ENCODE data around the gene CDC42EP2.

CDC42EP2 gene

DNA sequence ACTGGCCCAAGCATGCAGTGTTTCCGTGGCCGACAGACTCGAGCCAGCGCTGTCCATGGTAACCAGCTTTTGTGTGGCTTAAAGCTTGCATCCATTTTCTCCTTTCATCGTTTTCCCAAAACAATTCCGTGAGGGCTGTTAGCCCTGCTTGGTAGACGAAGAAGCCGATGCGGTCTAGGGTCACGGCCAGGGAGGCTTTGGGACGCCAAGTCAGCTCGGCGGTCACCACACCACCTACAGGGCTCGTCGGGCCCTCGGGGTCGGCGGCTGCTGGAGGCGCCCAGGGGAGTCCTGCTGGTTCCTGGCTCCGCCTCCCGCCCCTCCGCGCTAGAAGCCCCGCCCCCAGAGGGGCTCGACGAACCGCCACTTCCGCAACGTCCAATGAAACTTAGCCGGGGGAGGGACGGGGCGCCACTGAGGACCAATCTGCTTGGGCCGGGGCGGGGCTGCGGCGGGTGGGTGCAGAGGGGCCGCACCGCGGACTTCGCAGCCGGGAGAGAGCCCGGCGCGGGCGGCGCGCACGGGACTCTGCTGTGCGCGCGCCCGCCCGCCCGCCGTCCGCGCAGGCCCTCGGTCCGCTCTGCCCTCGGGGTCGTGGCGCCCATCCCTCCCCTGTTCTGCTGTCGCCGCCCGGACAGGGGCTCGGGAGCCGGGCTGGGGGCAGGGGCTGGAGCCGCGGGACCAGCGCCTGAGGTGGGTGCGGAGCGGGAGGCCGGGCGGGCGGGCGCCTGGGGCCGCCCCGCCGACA, 39.8 kb downstream of the CDC42EP2 start, which contains the start of gene TIGD3:
TIGD3 (plus strand) TSS at position 487 of the 748 bp plus-strand sequence. CDS start 1,058 bp downstream, outside the sequence.
- peak within 1 kb of the TSS; percentile 62 to 84 (median 68) for H3K4me3 ChIP-seq (ENCODE audit: control insufficient read depth in 1 of 7, extremely low read depth in 1 of 7, insufficient read depth in 4 of 7, low read depth in 2 of 7, low read length in 6 of 7)
- 0% methylated on average over 59 of the region's 79 CpGs for WGBS (ENCODE audit: insufficient coverage)
- peaks cover 5 to 34% (median 23%) of the 10 kb centered on the region in 4 experiments for H3K36me3 ChIP-seq (ENCODE audit: control insufficient read depth in 4 of 4, insufficient read depth in 4 of 4, low read length in 3 of 4)
- POLR2A ChIA-PET: interaction anchor here (0.7 to 1.0 kb wide), 3 partner anchors 71 to 146 kb away, joined by 3 to 4 read pairs (median 3); no protein-coding TSS in a partner anchor
- no peaks in the 10 kb centered on the region for H3K9me3 ChIP-seq (ENCODE audit: control extremely low read depth in 1 of 5, control insufficient read depth in 4 of 5, insufficient read depth in 2 of 5, low read depth in 1 of 5, low read length in 4 of 5)
- peak; percentile 95 to 98 (median 98) for DNase-seq
- H3K4me1 ChIP-seq (ENCODE audit: control extremely low read depth in 1 of 4, control insufficient read depth in 4 of 4, insufficient read depth in 4 of 4, low read length in 3 of 4): peaks cover 0 to 25% (median 23%) of the 10 kb centered on the region in 4 experiments
- CTCF ChIA-PET: interaction anchor here (0.5 to 7.9 kb wide), 7 partner anchors 7 to 256 kb away, joined by 3 to 76 read pairs (median 15); partner anchors contain the start of genes CDC42EP2 and DPF2
- peaks cover 0 to 2% (median 0%) of the 10 kb centered on the region in 5 experiments for H3K27me3 ChIP-seq (replicated peaks in 2 of 5; ENCODE audit: control insufficient read depth in 4 of 5, insufficient read depth in 5 of 5, low read length in 4 of 5)
- H3K27ac ChIP-seq (ENCODE audit: insufficient read depth in 1 of 2, low read depth in 1 of 2, low read length in 2 of 2, poor library complexity in 1 of 2, severe bottlenecking in 2 of 2): no peak within 1 kb of the TSS

DNA sequence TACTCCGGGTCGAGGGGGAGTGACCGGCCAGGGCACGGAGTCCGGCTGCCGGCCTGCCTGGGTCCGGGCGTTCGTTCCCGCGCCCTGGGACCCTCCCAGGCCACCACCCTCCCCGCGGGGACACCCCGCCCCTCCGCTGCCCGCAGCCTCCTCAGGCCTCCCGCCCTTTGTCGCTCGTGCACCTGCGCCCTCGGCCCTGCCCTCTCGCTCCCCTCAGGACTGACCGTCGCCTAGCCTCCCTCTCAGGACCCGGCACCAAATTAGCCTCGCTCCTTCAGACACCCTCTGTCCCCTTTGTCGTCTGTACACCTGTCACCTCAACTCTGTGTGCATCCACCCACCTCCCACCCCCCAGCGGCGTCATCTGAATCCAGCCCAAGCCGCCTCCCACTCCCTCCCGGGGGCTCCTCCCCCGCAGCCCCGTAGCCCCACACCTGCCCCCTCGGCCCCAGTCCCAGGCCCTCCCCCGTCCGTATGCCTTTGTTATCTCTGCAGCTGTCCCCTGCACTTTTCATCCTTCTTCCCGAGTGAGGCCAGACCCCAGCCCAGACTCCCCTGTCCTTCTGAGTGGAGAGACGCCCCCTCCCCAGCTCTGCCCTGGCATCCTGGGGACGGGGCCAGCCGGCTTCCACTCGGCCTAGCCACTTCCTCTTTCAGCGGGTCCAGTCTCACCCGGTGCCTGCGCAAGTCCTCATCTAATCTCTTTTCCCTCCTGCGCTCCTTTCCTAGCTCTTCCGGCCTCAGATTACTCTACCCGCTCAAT, 40.5 kb downstream of the CDC42EP2 start:
- Histone ChIP-seq H3K4me3 (ENCODE audit: control insufficient read depth in 1 of 7, extremely low read depth in 1 of 7, insufficient read depth in 4 of 7, low read depth in 2 of 7, low read length in 6 of 7) (peak overlapping the region; percentile 61 to 84 (median 68)), H3K4me1 (ENCODE audit: control extremely low read depth in 1 of 4, control insufficient read depth in 4 of 4, insufficient read depth in 4 of 4, low read length in 3 of 4) (peaks cover 0 to 25% (median 23%) of the 10 kb centered on the region in 4 experiments), H3K36me3 (ENCODE audit: control insufficient read depth in 4 of 4, insufficient read depth in 4 of 4, low read length in 3 of 4) (peaks cover 5 to 27% (median 20%) of the 10 kb centered on the region in 4 experiments), H3K27ac (ENCODE audit: insufficient read depth in 1 of 2, low read depth in 1 of 2, low read length in 2 of 2, poor library complexity in 1 of 2, severe bottlenecking in 2 of 2) (no peak overlapping the region), H3K9me3 (ENCODE audit: control extremely low read depth in 1 of 5, control insufficient read depth in 4 of 5, insufficient read depth in 2 of 5, low read depth in 1 of 5, low read length in 4 of 5) (no peaks in the 10 kb centered on the region), H3K27me3 (replicated peaks in 2 of 5; ENCODE audit: control insufficient read depth in 4 of 5, insufficient read depth in 5 of 5, low read length in 4 of 5) (peaks cover 0 to 2% (median 0%) of the 10 kb centered on the region in 5 experiments)
- CTCF ChIA-PET: interaction anchor here (0.8 to 2.0 kb wide), 8 partner anchors 21 to 156 kb away, joined by 3 to 5 read pairs (median 3); partner anchors contain the start of genes DPF2 and MALAT1
- WGBS (ENCODE audit: insufficient coverage): 0% methylated on average over 42 of the region's 47 CpGs
- peak; percentile 64 to 82 (median 75) for DNase-seq
- POLR2A ChIA-PET: interaction anchor here (0.7 to 1.1 kb wide), 6 partner anchors 20 to 144 kb away, joined by 3 to 5 read pairs (median 4); partner anchors contain the start of gene MALAT1

DNA sequence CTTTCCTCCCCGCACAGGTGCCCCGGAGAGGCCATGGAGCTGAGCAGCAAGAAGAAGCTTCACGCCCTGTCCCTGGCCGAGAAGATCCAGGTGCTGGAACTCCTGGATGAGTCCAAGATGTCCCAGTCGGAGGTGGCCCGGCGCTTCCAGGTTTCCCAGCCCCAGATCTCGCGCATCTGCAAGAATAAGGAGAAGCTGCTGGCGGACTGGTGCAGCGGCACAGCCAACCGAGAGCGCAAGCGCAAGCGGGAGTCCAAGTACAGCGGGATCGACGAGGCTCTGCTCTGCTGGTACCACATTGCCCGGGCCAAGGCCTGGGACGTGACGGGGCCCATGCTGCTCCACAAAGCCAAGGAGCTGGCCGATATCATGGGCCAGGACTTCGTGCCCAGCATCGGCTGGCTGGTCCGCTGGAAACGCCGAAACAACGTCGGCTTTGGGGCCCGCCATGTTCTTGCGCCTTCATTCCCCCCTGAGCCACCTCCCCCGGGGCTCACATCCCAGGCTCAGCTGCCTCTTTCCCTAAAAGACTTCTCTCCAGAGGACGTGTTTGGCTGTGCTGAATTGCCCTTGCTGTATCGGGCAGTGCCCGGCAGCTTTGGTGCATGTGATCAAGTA, 41.2 kb downstream of the CDC42EP2 start:
- DNase-seq: no peak
- no peaks in the 10 kb centered on the region for H3K9me3 ChIP-seq (ENCODE audit: control extremely low read depth in 1 of 5, control insufficient read depth in 4 of 5, insufficient read depth in 2 of 5, low read depth in 1 of 5, low read length in 4 of 5)
- peak overlapping the region in 5 of 7 experiments; percentile 29 to 84 (median 74) for H3K4me3 ChIP-seq (ENCODE audit: control insufficient read depth in 1 of 7, extremely low read depth in 1 of 7, insufficient read depth in 4 of 7, low read depth in 2 of 7, low read length in 6 of 7)
- peaks cover 0 to 2% (median 0%) of the 10 kb centered on the region in 5 experiments for H3K27me3 ChIP-seq (replicated peaks in 2 of 5; ENCODE audit: control insufficient read depth in 4 of 5, insufficient read depth in 5 of 5, low read length in 4 of 5)
- H3K4me1 ChIP-seq (ENCODE audit: control extremely low read depth in 1 of 4, control insufficient read depth in 4 of 4, insufficient read depth in 4 of 4, low read length in 3 of 4): peaks cover 0 to 25% (median 23%) of the 10 kb centered on the region in 4 experiments
- H3K36me3 ChIP-seq (ENCODE audit: control insufficient read depth in 4 of 4, insufficient read depth in 4 of 4, low read length in 3 of 4): peaks cover 5 to 20% (median 17%) of the 10 kb centered on the region in 4 experiments
- ChIA-PET POLR2A (interaction anchor here (0.7 to 1.1 kb wide), 5 partner anchors 21 to 144 kb away, joined by 3 to 5 read pairs (median 4); partner anchors contain the start of gene MALAT1), CTCF (interaction anchor here (0.6 to 2.0 kb wide), 11 partner anchors 22 to 162 kb away, joined by 3 to 5 read pairs (median 3); partner anchors contain the start of genes DPF2 and MALAT1)
- H3K27ac ChIP-seq (ENCODE audit: insufficient read depth in 1 of 2, low read depth in 1 of 2, low read length in 2 of 2, poor library complexity in 1 of 2, severe bottlenecking in 2 of 2): no peak overlapping the region
- 76% methylated on average over 35 of the region's 35 CpGs for WGBS (ENCODE audit: insufficient coverage)

DNA sequence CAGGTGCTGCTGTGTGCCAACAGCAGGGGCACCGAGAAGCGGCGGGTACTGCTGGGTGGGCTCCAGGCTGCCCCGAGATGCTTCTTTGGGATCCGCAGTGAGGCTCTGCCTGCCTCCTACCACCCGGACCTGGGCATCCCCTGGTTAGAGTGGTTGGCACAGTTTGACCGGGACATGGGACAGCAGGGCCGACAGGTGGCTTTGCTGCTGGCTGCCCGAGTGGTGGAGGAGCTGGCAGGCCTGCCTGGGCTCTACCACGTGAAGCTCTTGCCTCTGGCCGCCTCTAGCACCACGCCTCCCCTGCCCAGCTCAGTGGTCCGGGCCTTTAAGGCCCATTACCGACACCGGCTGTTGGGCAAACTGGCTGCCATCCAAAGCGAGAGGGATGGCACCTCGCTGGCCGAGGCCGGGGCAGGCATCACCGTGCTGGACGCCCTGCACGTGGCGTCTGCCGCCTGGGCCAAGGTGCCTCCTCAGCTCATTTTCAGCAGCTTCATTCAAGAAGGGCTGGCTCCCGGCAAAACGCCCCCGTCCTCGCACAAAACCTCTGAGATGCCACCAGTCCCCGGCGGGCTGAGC, 41.8 kb downstream of the CDC42EP2 start:
- H3K36me3 ChIP-seq (ENCODE audit: control insufficient read depth in 4 of 4, insufficient read depth in 4 of 4, low read length in 3 of 4): peaks cover 5 to 16% (median 14%) of the 10 kb centered on the region in 4 experiments
- CTCF ChIA-PET: interaction anchor here (0.6 to 2.0 kb wide), 10 partner anchors 22 to 161 kb away, joined by 3 to 5 read pairs (median 3); partner anchors contain the start of genes DPF2 and MALAT1
- peaks cover 0 to 26% (median 24%) of the 10 kb centered on the region in 4 experiments for H3K4me1 ChIP-seq (ENCODE audit: control extremely low read depth in 1 of 4, control insufficient read depth in 4 of 4, insufficient read depth in 4 of 4, low read length in 3 of 4)
- 97% methylated on average over 30 of the region's 30 CpGs for WGBS (ENCODE audit: insufficient coverage)
- H3K9me3 ChIP-seq (ENCODE audit: control extremely low read depth in 1 of 5, control insufficient read depth in 4 of 5, insufficient read depth in 2 of 5, low read depth in 1 of 5, low read length in 4 of 5): no peaks in the 10 kb centered on the region
- H3K4me3 ChIP-seq (ENCODE audit: control insufficient read depth in 1 of 7, extremely low read depth in 1 of 7, insufficient read depth in 4 of 7, low read depth in 2 of 7, low read length in 6 of 7): peak overlapping the region in 1 of 7 experiments; percentile 74
- peaks cover 0 to 2% (median 0%) of the 10 kb centered on the region in 5 experiments for H3K27me3 ChIP-seq (replicated peaks in 2 of 5; ENCODE audit: control insufficient read depth in 4 of 5, insufficient read depth in 5 of 5, low read length in 4 of 5)
- H3K27ac ChIP-seq (ENCODE audit: insufficient read depth in 1 of 2, low read depth in 1 of 2, low read length in 2 of 2, poor library complexity in 1 of 2, severe bottlenecking in 2 of 2): no peak overlapping the region
- no peak for DNase-seq
- POLR2A ChIA-PET: interaction anchor here (0.6 to 1.0 kb wide), 4 partner anchors 22 to 150 kb away, joined by 3 to 5 read pairs (median 4); no protein-coding TSS in a partner anchor

DNA sequence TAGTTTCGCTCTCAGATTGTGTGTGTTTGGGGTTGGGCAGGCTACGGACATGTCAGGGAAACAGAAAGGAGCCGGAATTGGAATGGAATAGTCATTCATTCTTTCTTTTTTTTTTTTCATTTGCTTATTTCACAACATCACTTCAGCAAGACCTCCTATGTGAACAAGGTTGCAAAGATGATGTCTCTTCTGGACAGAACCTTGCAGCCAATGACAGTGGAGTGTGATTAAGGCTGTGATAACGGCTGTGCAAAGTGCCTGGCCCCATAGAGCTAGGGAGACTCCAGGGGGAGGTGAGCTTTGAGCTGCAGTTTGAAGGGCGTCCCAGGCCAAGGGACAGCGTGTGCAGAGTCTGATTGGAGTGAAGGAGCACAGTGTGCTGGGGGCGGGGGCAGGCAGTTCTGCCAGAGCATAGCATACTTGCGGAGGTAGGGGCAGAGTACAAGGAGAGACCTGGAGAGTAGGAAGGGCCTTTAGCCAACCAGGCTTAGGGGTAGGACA, 43.2 kb downstream of the CDC42EP2 start:
- CTCF ChIA-PET: interaction anchor here (0.7 to 1.6 kb wide), 2 partner anchors 13 to 17 kb away, joined by 5 read pairs; no protein-coding TSS in a partner anchor
- Histone ChIP-seq H3K27ac (ENCODE audit: insufficient read depth in 1 of 2, low read depth in 1 of 2, low read length in 2 of 2, poor library complexity in 1 of 2, severe bottlenecking in 2 of 2) (no peak overlapping the region), H3K9me3 (ENCODE audit: control extremely low read depth in 1 of 5, control insufficient read depth in 4 of 5, insufficient read depth in 2 of 5, low read depth in 1 of 5, low read length in 4 of 5) (no peaks in the 10 kb centered on the region), H3K4me1 (ENCODE audit: control extremely low read depth in 1 of 4, control insufficient read depth in 4 of 4, insufficient read depth in 4 of 4, low read length in 3 of 4) (peaks cover 3 to 39% (median 33%) of the 10 kb centered on the region in 4 experiments), H3K27me3 (replicated peaks in 2 of 5; ENCODE audit: control insufficient read depth in 4 of 5, insufficient read depth in 5 of 5, low read length in 4 of 5) (peaks cover 0 to 2% (median 0%) of the 10 kb centered on the region in 5 experiments), H3K4me3 (ENCODE audit: control insufficient read depth in 1 of 7, extremely low read depth in 1 of 7, insufficient read depth in 4 of 7, low read depth in 2 of 7, low read length in 6 of 7) (no peak overlapping the region), H3K36me3 (ENCODE audit: control insufficient read depth in 4 of 4, insufficient read depth in 4 of 4, low read length in 3 of 4) (peaks cover 0 to 3% (median 3%) of the 10 kb centered on the region in 4 experiments)
- POLR2A ChIA-PET: interaction anchor here (0.6 to 1.0 kb wide), 2 partner anchors 148 to 233 kb away, joined by 3 to 4 read pairs; no protein-coding TSS in a partner anchor
- WGBS (ENCODE audit: insufficient coverage): 97% methylated on average over 7 of the region's 8 CpGs
- no peak for DNase-seq
